Measurements from ENCODE around the gene SLC20A1. TPM values are rescaled to one million over a fixed set of nuclear protein-coding genes. Genes with fewer than 3 reads are reported as not detected.

Gene SLC20A1
- total RNA-seq, 1 experiment from 2014 or later, result 123 TPM

DNA sequence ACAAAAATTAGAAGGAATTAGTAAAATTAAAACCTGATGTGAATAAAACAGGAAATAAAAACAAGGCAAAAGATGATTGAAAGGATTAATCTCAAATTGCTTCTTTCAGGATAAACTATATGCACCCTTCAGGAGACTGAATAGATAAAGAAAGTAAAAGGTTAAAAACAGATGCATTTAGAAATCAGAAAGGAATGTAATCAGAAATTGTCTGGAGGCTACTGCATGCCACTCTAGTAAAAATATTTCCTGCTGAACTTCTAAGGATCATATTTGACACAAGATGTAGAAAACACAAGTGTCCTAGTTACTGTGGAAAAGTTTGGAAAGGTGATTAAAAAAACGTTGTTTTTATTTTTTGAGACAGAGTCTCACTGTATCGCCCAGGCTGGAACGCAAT is 45.1 kb upstream of the SLC20A1 start:
- Mint-ChIP-seq H3K9me3 (peaks cover 0 to 3% of the 10 kb centered on the region in 2 experiments; a peak in 1 of 5 replicates), H3K36me3 (ENCODE audit: insufficient read depth in 1 of 3, low read depth in 3 of 3) (no peaks in the 10 kb centered on the region), H3K27ac (no peak overlapping the region), H3K27me3 (ENCODE audit: low read depth) (no peaks in the 10 kb centered on the region; the same call in 1 of the 2 replicates), H3K4me3 (no peak overlapping the region), H3K4me1 (peaks cover 4 to 5% of the 10 kb centered on the region in 2 experiments)
- Histone ChIP-seq H3K79me1 (ENCODE audit: insufficient read depth, low read depth, low read length, poor library complexity, severe bottlenecking) (no peaks in the 10 kb centered on the region), H3K23me2 (ENCODE audit: insufficient read length, low read depth, low read length, poor library complexity, severe bottlenecking) (no peaks in the 10 kb centered on the region), H3K9me3 (ENCODE audit: control insufficient read depth, low read depth, low read length) (no peaks in the 10 kb centered on the region), H3T11ph (ENCODE audit: low read length) (no peak overlapping the region), H3K4me1 (ENCODE audit: insufficient read depth, low read length) (no peaks in the 10 kb centered on the region), H2BK120ac (ENCODE audit: low read depth, low read length, poor library complexity, severe bottlenecking) (no peak overlapping the region), H2AFZ (ENCODE audit: low read length) (no peak overlapping the region), H3K27ac (ENCODE audit: insufficient read length, low read depth, low read length) (no peak overlapping the region), H3K56ac (ENCODE audit: insufficient read length, low read depth, low read length) (no peak overlapping the region), H3K4ac (ENCODE audit: low read depth, low read length) (no peak overlapping the region), H4K5ac (ENCODE audit: insufficient read length, low read depth, low read length) (no peak overlapping the region), H2BK12ac (ENCODE audit: insufficient read length, low read depth, low read length) (no peak overlapping the region), H3K4me2 (ENCODE audit: insufficient read depth, insufficient read length, low read length) (no peak overlapping the region), H3K27me3 (ENCODE audit: insufficient read depth, low read length) (no peaks in the 10 kb centered on the region), H3K79me2 (ENCODE audit: insufficient read depth, low read length) (no peaks in the 10 kb centered on the region), H3K18ac (ENCODE audit: insufficient read length, low read depth, low read length) (no peak overlapping the region), H4K91ac (ENCODE audit: insufficient read length, low read depth, low read length) (no peak overlapping the region), H2BK20ac (ENCODE audit: low read depth, low read length, poor library complexity, severe bottlenecking) (no peak overlapping the region), H2BK15ac (ENCODE audit: low read depth, low read length) (no peak overlapping the region), H3K14ac (ENCODE audit: insufficient read depth, low read length) (no peak overlapping the region), H4K20me1 (ENCODE audit: control insufficient read depth, insufficient read depth, insufficient read length) (no peaks in the 10 kb centered on the region), H2AK5ac (ENCODE audit: insufficient read length, low read length) (no peak overlapping the region), H2BK5ac (ENCODE audit: insufficient read length, low read length) (no peak overlapping the region), H3K23ac (ENCODE audit: insufficient read length, low read depth, low read length) (no peak overlapping the region), H4K8ac (replicated peaks; ENCODE audit: insufficient read length, low read depth, low read length) (no peak overlapping the region), H3K9ac (ENCODE audit: extremely low read depth, insufficient read length, low read length) (no peak overlapping the region)
- TF ChIP-seq, protein P1, sequence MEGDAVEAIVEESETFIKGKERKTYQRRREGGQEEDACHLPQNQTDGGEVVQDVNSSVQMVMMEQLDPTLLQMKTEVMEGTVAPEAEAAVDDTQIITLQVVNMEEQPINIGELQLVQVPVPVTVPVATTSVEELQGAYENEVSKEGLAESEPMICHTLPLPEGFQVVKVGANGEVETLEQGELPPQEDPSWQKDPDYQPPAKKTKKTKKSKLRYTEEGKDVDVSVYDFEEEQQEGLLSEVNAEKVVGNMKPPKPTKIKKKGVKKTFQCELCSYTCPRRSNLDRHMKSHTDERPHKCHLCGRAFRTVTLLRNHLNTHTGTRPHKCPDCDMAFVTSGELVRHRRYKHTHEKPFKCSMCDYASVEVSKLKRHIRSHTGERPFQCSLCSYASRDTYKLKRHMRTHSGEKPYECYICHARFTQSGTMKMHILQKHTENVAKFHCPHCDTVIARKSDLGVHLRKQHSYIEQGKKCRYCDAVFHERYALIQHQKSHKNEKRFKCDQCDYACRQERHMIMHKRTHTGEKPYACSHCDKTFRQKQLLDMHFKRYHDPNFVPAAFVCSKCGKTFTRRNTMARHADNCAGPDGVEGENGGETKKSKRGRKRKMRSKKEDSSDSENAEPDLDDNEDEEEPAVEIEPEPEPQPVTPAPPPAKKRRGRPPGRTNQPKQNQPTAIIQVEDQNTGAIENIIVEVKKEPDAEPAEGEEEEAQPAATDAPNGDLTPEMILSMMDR (conservative IDR thresholded peaks at IDR 0.05), result no peak
- no peak for DNase-seq
- WGBS (ENCODE audit: extremely low coverage, insufficient read length, low lambda C conversion rate), result no CpG with 5 or more reads among the region's 3 CpGs

Measured in H9 (cell line).